NCI-H146 treated with DMSO at 0.1 percent for 48 hours (cell line): ENCODE data around the gene PTPRF.
"Not testable (repeated sequence)": the region's sequence is repeated elsewhere in the genome, so short reads cannot be mapped to it uniquely, and the experiment has no call there.

ENCODE experiments used
- DNase-seq: peaks from one replicate; lab custom pipeline; 2025; ENCODE audit not compliant: unreplicated experiment; lab: John Stamatoyannopoulos, UW

PTPRF gene

GRCh38 chr1:43536864-43537358 is 6.2 kb downstream of the PTPRF start:
- DNase-seq, result no peak

- no peak for DNase-seq
These were observed 6.9 kb downstream of the PTPRF start for GRCh38 chr1:43537423-43538142.

GRCh38 chr1:43538143-43538487 is 7.4 kb downstream of the PTPRF start:
- DNase-seq, result no peak

GRCh38 chr1:43538969-43539368 is 8.3 kb downstream of the PTPRF start:
- DNase-seq, result no peak

DNA sequence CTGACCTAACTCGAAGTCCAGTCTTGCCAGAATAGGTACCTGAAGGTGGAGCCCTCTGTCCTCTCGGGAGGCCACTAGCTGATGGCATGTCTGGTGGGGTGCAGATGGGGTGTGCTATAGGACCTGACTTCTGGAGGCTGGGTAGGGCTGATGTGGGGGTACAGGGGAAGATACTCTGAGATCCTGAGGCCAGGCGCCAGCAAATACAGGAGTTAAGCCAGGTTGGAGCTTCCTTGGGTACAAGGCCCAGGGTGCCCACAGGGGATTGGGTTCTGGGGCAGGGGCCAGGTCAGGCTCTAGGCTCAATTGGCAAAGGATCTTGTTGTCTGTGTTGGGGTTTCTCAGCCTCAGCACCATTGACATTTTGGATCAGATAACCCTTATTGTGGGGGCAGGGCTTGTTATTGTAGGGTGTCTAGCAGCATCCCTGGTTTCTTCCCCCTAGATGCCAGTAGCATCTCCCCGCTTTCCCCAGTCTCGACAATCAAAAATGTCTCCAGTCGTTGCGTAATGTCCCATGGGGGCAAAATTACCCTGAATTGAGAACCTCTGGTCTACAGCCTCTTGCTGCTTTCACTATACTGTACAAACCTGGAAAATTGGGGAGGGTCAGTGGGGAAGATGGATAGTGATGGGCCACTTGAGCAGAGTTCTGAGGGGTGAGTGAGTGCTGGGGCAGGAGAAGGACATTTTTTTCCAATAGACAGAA is 9.2 kb downstream of the PTPRF start:
- no peak for DNase-seq

DNA sequence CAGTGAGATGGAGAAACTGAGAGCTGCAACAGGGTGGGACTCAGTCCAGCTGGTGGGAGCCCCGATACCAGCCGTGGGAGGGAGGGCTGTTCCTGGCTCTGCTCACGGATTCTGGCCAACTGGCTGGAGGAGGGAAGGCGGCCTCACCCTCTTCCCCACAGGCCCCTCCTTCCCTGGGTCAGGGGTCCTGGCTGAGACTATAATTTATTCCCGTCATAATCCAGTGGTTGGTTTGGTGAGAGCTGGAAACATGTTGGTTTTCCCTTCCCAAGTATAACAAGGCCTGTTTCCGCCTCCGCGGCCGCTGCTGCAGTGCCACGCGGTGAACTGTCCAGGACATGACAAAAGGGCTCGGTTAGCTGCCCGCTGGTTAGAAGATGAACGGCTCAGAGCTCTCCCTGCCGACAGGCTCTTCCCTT is 10.0 kb downstream of the PTPRF start:
- no peak for DNase-seq

DNA sequence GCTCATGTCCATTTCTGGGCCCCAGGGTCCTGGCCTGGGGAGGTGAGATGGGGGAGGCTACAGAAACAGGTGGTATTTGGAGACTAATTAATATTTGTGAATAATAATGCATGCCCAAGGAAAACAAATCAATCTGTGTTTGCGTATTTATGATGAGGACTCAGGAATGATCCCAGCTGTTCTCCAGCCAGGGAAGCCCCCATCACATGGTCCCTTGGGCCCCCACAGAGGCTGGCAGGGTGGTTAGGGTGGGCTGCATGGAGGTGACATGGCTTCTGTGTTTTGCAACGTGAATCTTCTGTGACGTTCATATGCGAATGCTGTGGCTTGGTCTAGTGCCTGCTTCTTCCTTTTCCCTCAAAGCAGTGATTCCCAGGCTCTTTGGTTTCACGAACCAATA is 10.5 kb downstream of the PTPRF start:
- DNase-seq, result no peak

DNA sequence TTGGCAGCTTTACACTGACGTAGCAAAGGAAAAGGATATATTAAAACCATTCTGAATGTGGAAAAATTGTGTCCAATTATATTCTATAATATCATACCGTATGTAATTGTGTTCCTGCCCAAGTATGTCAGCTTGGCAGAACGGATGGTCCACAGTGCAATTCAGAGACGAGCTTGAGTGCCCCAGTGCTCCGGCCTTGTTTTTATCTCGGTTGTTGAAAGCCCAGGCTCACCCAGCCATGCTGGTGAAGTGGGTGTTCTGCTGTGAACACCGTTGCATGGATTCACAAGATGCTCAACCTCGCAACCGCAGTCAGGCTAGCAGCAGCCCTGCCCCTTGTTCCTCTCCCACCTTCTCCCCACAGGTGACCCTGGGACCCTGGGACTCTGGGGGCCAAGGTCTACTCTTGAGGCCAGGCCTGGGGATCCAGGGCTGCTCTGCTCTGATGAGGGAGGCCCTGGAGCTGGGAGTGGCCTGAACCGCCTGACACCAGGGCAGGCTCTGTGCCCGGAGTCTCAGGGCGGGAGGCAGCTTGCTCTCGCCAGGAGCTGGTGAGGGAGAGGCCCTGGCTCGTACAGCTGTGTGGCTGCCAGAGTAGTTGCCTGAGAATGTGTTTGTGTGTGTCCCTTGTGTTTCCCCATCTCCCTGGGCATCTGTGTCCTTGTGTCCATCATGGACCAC is 11.2 kb downstream of the PTPRF start:
- DNase-seq, result no peak

DNA sequence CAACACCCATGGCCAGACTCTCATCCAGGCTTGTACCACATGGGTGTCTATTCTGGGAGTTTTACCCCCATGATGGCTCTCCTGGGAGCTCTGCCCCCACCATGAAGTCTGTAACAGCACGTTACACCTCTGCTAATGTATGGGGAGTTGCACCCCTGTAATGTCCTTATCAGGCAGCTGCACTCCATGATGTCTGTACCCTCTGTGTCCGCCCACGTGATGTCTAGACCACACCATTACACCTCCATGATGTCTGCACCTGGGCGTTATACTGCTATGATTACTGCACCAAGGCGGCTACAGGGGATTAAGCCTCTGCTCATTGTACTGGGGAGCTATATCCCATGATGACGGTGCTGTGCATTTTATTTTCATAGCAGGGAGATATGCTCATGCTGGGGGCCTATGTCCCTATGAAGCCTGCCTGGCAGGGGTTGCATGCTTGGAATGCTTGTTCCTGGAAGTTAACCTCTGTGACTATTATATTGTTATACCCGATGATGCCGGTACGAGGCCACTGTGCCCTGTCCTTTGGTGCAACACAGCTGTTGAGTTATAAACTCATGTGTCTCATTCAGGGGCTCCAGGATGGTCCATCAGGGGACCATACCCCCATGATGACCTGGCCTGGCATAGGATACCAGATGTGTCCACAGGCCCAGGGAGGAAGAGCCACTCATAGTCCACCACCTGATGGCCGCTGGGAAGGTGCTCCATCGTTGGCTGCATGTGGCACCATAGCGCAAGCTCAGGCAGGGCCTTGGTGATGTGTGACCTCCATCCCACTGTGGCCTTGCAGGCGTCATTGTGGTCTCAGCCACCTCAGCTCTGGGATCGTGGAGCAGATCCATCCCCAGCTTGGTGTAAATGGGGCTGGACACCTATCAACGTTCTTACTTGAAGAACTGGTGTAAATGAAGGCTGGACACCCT is 12.1 kb downstream of the PTPRF start:
- DNase-seq, result no peak

DNA sequence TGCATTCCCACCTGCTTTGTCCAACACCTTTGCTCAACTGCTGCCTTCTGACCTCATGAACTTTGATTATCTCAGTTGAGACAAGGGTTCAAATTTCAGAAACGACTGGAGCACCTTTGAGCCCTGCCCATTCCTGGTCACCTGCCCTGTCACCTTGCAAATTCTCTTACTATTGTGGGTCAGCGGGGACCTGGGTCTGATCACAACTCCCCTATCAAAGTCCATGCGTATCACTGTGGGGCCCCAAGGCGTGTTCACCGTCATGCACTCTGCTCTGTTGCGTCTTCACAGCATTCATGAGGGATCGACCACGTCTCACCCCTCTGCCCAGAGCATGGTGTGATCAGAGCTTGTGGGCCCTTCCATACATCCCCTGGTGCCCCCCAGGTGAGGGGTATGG is 12.9 kb downstream of the PTPRF start:
- DNase-seq, result no peak

DNA sequence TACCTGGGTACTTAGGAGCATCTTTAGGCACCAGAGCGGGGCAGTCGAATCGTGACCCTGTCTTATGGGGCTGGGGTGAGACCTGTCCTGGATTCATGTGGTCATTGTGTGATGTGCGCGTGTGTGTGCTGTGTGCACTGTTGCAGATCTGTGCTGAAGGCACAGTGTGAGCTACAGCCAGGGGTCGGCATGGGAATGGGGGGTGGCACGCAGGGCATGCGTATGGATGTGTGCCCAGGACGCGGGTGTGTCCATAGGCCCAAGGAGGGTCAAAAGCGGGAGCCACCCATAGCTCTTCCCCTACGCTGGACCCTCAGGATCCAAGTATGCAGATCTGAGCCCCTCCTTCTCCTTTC is 14.6 kb downstream of the PTPRF start:
- no peak for DNase-seq

- no peak for DNase-seq
These were observed 15.2 kb downstream of the PTPRF start for GRCh38 chr1:43545695-43546387.

DNA sequence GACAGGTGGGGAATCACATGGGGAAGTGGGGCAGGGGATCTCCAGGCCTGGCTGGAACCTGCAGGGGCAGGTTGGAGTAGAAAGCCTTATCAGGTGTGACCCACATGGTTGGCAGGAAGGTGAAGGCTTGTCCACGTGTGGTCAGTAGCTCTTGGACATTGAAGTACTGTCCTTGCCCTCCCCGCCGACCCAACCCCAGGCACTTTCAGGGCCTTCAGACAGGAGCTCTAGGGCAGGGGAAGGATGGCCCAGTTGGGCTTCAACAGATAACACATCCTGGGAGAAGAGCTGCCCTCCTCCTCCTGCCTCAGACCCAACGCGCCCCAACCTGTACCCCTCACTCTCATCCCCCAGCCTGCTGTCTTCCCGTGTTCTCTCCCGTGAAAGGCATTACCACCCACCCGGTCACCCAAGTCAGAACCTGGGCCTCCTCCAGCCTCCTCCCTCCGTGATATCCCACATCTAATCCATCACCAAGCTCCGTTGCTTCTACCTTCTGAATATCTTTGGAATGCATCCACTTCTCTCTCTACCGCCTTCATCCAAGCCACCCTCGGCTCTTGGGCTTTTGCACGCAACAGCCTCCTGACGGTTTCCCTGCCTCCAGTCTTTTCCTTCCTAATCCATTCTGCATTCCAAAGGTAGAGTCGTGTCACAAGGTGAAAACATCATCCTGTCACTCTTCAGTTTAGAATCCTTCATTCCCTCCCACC is 15.9 kb downstream of the PTPRF start:
- DNase-seq, result no peak

GRCh38 chr1:43547538-43548072 is 16.9 kb downstream of the PTPRF start:
- DNase-seq, result no peak

DNA sequence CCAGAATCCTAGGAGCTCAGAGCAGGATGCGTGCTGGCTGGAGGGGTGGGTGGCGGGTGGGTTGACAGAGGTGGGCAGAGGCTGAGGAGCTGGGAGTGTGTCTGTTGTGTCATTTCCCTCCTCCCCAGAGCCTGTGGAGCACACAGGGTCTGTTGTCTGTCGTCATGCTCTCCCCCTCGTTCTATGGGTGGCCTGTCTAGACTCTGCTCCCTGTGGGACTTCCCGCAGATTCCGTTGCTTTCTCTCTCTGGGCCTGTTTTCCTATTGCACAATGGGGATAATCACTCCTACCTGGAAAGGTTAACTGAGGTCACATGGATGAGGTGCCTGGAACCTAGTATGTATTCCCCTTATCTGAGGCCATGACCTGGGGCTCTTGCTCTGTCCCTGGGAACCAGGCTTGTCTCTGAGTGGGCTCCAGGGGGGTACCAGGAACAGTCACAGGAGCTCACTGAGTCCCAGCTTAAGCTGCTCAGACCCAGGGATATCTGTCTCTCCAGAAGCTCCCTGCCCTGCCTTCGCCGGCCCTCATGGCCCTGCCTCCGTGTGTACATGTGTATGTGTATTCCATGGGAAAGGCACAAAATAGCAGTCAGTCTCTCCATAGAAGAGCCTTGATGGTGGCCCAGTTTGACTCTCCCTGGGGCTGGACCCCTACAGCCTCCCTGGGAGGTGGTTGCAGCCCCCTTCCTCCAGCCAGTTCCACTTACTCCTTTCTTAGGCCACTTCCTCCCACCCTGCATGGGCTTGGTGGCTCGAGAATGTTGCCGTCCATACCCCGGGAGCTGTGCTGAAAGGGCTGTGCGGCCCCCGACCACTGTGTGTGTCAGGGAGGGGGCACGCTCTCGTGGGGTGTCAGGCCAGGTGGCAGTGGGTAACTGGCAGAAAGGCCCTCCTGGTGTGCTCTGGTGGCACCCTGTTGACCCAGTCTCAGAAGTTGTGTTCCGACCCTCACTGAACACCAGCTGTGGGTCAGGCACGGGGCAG is 17.9 kb downstream of the PTPRF start:
- no peak for DNase-seq

DNA sequence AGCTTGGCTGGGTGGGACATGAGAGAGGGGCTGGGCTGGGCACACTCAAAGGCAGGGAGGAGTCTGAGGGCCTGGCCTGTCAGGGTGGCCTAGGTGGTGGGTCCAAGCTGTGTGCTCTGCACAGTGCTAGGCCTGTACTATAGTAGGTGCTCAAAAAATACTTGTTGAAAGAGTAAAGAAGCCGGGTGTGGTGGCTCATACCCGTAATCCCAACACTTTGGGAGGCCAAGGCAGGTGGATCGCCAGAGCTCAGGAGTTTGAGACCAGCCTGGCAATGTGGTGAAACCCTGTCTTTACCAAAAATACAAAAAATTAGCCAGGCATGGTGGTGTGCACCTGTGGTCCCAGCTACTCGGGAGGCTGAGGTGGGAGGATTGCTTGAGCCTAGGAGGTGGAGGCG is 18.7 kb downstream of the PTPRF start:
- not testable (repeated sequence) for DNase-seq

DNA sequence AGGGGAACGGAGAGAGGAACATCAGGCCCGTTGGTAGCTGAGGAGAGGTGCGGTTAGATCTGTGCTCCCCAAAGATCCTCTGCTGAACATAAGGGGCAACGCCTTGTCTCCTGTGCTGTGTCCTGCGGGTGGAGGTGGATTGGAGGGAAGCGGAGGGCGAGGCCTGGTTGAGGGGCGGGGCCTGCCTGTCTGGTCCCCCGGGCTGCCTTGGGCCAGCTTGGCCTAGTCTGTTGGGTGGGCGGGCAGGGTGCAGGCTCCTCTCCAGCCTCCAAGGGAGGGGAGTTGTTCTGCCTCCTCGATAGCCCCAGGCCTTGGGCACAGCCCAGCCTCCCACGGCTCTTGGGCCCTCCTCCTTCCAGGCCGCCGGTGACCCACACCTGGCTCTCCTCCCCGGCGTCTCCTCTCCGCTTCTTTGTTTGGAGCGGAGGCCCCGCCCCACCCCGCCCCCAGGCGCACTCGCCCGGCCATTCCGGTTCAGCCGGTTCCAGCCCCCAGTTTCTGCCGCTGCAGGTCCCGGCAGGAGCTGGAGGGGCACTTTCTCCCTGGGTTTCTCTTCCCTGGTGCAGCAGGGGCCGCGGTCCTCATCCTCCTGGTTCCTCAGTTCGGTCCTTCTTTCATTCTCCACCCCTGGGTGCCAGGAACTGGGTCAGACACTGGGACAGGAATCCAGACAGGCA is 19.4 kb downstream of the PTPRF start:
- peak; percentile 66 for DNase-seq
